ENCODE data around the gene CD8A. TPM values are rescaled to one million over a fixed set of nuclear protein-coding genes. Genes with fewer than 3 reads are reported as not detected.
"Not testable (repeated sequence)": the region's sequence is repeated elsewhere in the genome, so short reads cannot be mapped to it uniquely, and the experiment has no call there.

Gene CD8A
- total RNA-seq, 4 donors from 2014 or later = 0.42 to 3.9 (median 1.8) TPM; not detected in 1

DNA sequence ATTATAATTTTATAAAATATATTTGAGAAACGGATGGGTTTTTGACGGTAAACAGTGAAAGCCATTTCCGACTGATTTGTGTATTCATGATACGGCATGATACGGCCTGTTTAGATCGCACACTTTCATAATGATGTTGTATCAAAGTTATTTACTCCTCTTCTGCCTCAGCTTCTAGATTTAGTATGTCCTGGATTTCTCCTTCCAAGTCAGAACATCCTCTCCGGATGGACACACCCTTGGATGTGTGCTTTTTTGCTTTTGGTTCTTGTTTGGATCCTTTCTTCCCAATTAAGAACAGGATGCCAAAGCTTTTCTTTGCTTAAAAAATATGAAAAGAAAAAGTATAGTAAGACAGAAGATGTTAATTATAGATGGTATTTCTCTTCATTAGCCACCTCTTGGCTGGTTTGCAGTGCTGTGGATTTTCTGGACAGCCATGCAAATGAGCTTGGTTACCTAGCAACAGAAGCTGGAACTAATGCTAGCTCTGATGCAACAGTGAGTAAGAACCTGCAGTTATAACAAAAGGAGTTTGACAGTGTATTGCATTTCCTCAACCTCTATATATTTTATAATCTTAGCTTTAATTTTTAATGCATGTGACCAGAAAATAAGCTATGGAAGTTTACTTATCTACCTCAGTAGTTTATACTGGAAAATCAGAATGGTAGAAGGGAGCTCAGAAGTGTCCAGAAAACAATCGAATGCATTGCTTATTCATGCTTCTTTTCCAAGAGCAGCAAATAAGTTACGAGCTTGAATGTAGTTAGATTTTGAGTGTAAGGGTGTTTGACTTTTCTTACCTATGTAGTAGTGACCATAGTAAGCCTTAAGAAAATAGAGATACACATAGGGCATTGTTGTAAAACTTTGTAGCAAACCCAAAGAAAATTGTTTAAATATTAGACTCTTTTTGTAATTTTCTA is 42.7 kb downstream of the CD8A start:
- H3K27me3 ChIP-seq = no peaks in the 10 kb centered on the region
- H3K36me3 ChIP-seq = peaks cover 0 to 25% of the 10 kb centered on the region in 2 donors
- WGBS, 2 donors (ENCODE audit: low coverage in 1 of 2) = 67 to 89% methylated on average over 9 of the region's 9 CpGs
- TF ChIP-seq EP300 (IDR thresholded peaks at IDR 0.05) (no peak), POLR2AphosphoS5 (IDR thresholded peaks at IDR 0.05) (no peak), POLR2A (IDR thresholded peaks at IDR 0.05) (no peak)
- TF ChIP-seq, protein P1, sequence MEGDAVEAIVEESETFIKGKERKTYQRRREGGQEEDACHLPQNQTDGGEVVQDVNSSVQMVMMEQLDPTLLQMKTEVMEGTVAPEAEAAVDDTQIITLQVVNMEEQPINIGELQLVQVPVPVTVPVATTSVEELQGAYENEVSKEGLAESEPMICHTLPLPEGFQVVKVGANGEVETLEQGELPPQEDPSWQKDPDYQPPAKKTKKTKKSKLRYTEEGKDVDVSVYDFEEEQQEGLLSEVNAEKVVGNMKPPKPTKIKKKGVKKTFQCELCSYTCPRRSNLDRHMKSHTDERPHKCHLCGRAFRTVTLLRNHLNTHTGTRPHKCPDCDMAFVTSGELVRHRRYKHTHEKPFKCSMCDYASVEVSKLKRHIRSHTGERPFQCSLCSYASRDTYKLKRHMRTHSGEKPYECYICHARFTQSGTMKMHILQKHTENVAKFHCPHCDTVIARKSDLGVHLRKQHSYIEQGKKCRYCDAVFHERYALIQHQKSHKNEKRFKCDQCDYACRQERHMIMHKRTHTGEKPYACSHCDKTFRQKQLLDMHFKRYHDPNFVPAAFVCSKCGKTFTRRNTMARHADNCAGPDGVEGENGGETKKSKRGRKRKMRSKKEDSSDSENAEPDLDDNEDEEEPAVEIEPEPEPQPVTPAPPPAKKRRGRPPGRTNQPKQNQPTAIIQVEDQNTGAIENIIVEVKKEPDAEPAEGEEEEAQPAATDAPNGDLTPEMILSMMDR (IDR thresholded peaks at IDR 0.05) = no peak
- no peak overlapping the region for H3K4me3 ChIP-seq
- H3K4me1 ChIP-seq = peaks cover 0 to 9% (median 0%) of the 10 kb centered on the region in 3 donors
- no peak overlapping the region for H3K27ac ChIP-seq
- ATAC-seq = no peak
- peaks cover 0 to 11% (median 0%) of the 10 kb centered on the region in 3 donors for H3K9me3 ChIP-seq

DNA sequence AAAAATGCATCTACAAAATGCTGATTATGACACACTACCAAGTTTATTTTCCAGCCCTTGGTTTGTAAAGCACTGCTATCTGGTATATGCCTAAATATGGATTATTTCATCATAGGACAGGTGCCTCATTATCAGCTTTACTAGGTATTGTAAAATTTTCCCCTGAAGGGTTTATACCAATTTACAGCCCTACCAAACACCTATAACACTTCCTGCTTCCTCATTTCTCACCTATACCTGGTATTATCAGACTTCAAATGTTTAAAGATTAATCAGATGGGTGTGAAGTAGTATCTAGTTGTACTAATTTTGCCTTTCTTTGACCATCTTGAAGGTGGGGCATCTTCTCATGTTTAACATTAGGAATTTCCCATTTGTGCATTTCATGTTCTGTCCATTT is 43.8 kb downstream of the CD8A start:
- peaks cover 0 to 9% (median 0%) of the 10 kb centered on the region in 3 donors for H3K4me1 ChIP-seq
- H3K9me3 ChIP-seq = peaks cover 0 to 11% (median 0%) of the 10 kb centered on the region in 3 donors
- no peak for ATAC-seq
- H3K27me3 ChIP-seq = no peaks in the 10 kb centered on the region
- H3K27ac ChIP-seq = no peak overlapping the region
- H3K36me3 ChIP-seq = peaks cover 0 to 18% of the 10 kb centered on the region in 2 donors
- TF ChIP-seq, protein P1 (IDR thresholded peaks at IDR 0.05) = no peak
- TF ChIP-seq POLR2A (IDR thresholded peaks at IDR 0.05) (no peak), EP300 (IDR thresholded peaks at IDR 0.05) (no peak), POLR2AphosphoS5 (IDR thresholded peaks at IDR 0.05) (no peak)
- no peak overlapping the region for H3K4me3 ChIP-seq

DNA sequence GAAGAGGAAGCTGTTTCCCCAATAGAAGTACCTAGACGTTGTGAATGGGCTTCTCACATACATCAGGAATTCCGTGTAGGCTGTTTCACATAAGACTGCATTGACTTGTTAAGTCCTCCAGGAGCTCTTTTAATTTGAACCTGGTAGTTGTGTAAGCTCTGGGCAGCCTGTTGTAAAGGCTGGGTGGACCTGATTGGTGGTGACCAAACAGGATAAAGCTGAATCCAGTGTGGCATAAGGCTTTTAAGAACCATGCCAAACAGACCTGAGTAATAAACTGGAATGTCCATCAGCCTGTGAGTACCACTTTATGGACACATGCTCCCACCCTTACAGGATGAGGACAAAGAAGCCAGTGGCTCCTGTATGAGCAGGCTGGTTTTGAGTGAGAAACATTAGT is 46.6 kb downstream of the CD8A start:
- H3K36me3 ChIP-seq = peaks cover 0 to 18% of the 10 kb centered on the region in 2 donors
- no peak overlapping the region for H3K27ac ChIP-seq
- no peak for ATAC-seq
- H3K4me1 ChIP-seq = peaks cover 0 to 9% (median 0%) of the 10 kb centered on the region in 3 donors
- H3K9me3 ChIP-seq = no peaks in the 10 kb centered on the region
- H3K27me3 ChIP-seq = no peaks in the 10 kb centered on the region
- WGBS, 2 donors (ENCODE audit: low coverage in 1 of 2) = 64 to 67% methylated on average over 2 of the region's 2 CpGs
- TF ChIP-seq, protein P1 (IDR thresholded peaks at IDR 0.05) = no peak
- TF ChIP-seq POLR2AphosphoS5 (IDR thresholded peaks at IDR 0.05) (no peak), EP300 (IDR thresholded peaks at IDR 0.05) (no peak), POLR2A (IDR thresholded peaks at IDR 0.05) (no peak)
- no peak overlapping the region for H3K4me3 ChIP-seq

DNA sequence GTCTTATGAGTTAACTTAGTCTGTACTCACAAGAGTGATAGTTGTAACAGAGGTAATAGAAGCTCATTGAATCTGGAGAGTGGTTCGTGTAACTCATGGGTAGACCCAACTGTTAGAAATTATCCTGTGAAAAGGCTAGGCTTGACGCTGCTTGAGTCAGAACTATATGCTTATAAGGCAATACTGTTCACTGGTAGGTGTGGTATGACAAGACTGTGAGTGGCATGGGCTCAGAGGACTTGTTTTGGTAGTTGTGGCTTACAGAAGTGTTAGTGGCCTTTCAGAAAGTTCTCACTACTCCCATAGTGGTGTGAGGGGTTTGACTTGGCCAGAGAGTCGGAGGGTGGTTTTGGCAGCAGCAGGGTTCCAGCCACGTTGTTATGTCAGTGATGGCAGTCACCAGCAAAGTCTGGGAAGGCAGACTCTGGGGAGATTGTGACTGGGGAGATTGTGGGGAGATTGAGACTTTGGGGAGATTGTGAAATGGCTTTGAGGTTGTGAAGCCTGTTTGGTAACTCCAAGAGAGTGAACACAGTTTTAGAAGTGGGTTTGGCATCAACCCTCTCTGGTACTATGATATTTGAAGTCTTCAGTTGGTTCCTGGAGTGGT is 48.7 kb downstream of the CD8A start:
- peaks cover 0 to 18% of the 10 kb centered on the region in 2 donors for H3K36me3 ChIP-seq
- not testable (repeated sequence) for H3K9me3 ChIP-seq, H3K4me3 ChIP-seq, H3K27ac ChIP-seq, H3K4me1 ChIP-seq, ATAC-seq, H3K27me3 ChIP-seq
- no CpG with 5 or more reads among the region's 4 CpGs for WGBS, 2 donors (ENCODE audit: low coverage in 1 of 2)

DNA sequence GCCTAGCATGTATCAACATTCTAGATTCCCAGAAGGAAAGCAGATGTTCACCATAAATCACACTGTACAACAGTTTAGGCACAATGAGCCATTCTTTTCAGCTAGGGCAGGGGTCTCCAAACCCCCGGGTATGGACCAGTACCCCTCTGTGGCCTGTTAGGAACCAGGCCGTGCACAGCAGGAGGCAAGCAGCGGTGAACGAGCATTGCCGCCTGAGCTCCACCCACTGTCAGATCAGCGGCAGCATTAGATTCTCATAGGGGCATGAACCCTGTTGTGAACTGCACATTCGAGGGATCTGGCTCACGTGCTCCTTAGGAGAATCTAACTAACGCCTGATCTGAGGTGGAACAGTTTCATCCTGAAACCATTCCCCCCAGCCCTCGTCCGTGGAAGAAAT is 50.8 kb downstream of the CD8A start:
- H3K27ac ChIP-seq, H3K4me1 ChIP-seq, H3K4me3 ChIP-seq, ATAC-seq, H3K9me3 ChIP-seq, H3K27me3 ChIP-seq: not testable (repeated sequence)
- H3K36me3 ChIP-seq = peaks cover 0 to 18% of the 10 kb centered on the region in 2 donors
- no CpG with 5 or more reads among the region's 11 CpGs for WGBS, 2 donors (ENCODE audit: low coverage in 1 of 2)

DNA sequence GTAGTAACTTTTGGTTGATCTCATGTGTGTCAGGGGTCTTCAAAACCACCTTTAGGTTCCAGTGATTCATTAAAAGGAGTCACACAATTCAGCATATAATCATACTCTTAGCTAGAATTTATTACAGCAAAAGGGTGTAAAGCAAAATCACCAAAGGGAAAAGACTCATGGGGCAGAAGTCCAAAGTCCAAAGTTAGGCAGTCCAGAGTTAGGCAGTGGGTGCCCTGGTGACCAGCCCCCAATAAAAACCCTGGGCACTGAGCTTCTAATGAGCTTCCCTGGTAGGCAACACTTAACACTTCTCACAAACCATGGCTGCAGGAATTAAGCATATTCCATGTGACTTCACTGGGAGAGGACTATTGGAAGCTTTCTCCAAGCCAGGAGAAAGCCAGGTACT is 51.2 kb downstream of the CD8A start:
- ATAC-seq, H3K4me3 ChIP-seq, H3K27me3 ChIP-seq, H3K4me1 ChIP-seq, H3K27ac ChIP-seq, H3K9me3 ChIP-seq: not testable (repeated sequence)
- peaks cover 0 to 17% of the 10 kb centered on the region in 2 donors for H3K36me3 ChIP-seq

DNA sequence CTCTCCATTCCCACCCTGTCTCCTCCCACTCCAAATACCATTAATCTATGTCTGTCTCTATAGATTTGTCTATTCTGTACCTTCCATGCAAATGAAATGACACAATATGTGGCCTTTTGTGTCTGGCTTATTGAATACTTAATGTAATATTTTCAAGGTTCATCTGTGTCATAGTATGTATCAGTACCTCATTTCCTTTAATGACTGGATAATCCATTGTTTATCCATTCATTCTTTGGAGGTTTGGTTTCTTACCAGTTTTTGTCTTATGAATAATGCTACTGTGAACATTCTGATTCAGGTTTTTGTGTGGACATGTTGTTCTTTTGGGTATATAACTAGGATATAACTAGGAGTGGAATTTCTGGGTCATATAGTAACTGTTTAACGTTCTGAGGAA is 55.8 kb downstream of the CD8A start:
- H3K9me3 ChIP-seq, H3K4me1 ChIP-seq, H3K27me3 ChIP-seq, ATAC-seq, H3K36me3 ChIP-seq, H3K4me3 ChIP-seq, H3K27ac ChIP-seq: not testable (repeated sequence)
- no CpG with 5 or more reads among the region's 1 CpG for WGBS, 2 donors (ENCODE audit: low coverage in 1 of 2)
